ENCODE data around the gene CDK7. TPM values are rescaled to one million over a fixed set of nuclear protein-coding genes. Genes with fewer than 3 reads are reported as not detected.

Gene CDK7
- total RNA-seq, 1 experiment from 2014 or later, result 53.4 TPM

GRCh38 chr5:69225860-69226259 is 8.8 kb upstream of the CDK7 start:
- Histone ChIP-seq H3K79me1 (ENCODE audit: insufficient read depth, low read depth, low read length, poor library complexity, severe bottlenecking) (no peaks in the 10 kb centered on the region), H3K79me2 (ENCODE audit: insufficient read depth, low read length) (no peaks in the 10 kb centered on the region), H2BK5ac (ENCODE audit: insufficient read length, low read length) (no peak overlapping the region), H4K8ac (replicated peaks; ENCODE audit: insufficient read length, low read depth, low read length) (no peak overlapping the region), H3K18ac (ENCODE audit: insufficient read length, low read depth, low read length) (no peak overlapping the region), H2BK20ac (ENCODE audit: low read depth, low read length, poor library complexity, severe bottlenecking) (no peak overlapping the region), H3K14ac (ENCODE audit: insufficient read depth, low read length) (no peak overlapping the region), H3K4me1 (ENCODE audit: insufficient read depth, low read length) (no peaks in the 10 kb centered on the region), H2AFZ (ENCODE audit: low read length) (no peak overlapping the region), H3K23ac (ENCODE audit: insufficient read length, low read depth, low read length) (no peak overlapping the region), H2BK15ac (ENCODE audit: low read depth, low read length) (no peak overlapping the region), H3K23me2 (ENCODE audit: insufficient read length, low read depth, low read length, poor library complexity, severe bottlenecking) (no peaks in the 10 kb centered on the region), H3K27ac (ENCODE audit: insufficient read length, low read depth, low read length) (no peak overlapping the region), H3K56ac (ENCODE audit: insufficient read length, low read depth, low read length) (no peak overlapping the region), H3K4me2 (ENCODE audit: insufficient read depth, insufficient read length, low read length) (no peak overlapping the region), H3K27me3 (ENCODE audit: insufficient read depth, low read length) (no peaks in the 10 kb centered on the region), H3K4ac (ENCODE audit: low read depth, low read length) (no peak overlapping the region), H4K91ac (ENCODE audit: insufficient read length, low read depth, low read length) (no peak overlapping the region), H4K20me1 (ENCODE audit: control insufficient read depth, insufficient read depth, insufficient read length) (no peaks in the 10 kb centered on the region), H3K9ac (ENCODE audit: extremely low read depth, insufficient read length, low read length) (no peak overlapping the region), H2AK5ac (ENCODE audit: insufficient read length, low read length) (no peak overlapping the region), H3T11ph (ENCODE audit: low read length) (no peak overlapping the region), H4K5ac (ENCODE audit: insufficient read length, low read depth, low read length) (no peak overlapping the region), H2BK120ac (ENCODE audit: low read depth, low read length, poor library complexity, severe bottlenecking) (no peak overlapping the region), H3K9me3 (ENCODE audit: control insufficient read depth, low read depth, low read length) (no peaks in the 10 kb centered on the region), H2BK12ac (ENCODE audit: insufficient read length, low read depth, low read length) (no peak overlapping the region)
- no peak for DNase-seq
- no peaks in the 10 kb centered on the region for H3K27me3 Mint-ChIP-seq (ENCODE audit: low read depth)
- peaks cover 14 to 36% (median 23%) of the 10 kb centered on the region in 3 experiments for H3K36me3 Mint-ChIP-seq (ENCODE audit: insufficient read depth in 1 of 3, low read depth in 3 of 3)
- WGBS (ENCODE audit: extremely low coverage, insufficient read length, low lambda C conversion rate), result no CpG with 5 or more reads among the region's 4 CpGs
- no peak overlapping the region for H3K4me3 Mint-ChIP-seq
- no peaks in the 10 kb centered on the region for H3K4me1 Mint-ChIP-seq
- TF ChIP-seq CTCF (conservative IDR thresholded peaks at IDR 0.05), result no peak
- H3K9me3 Mint-ChIP-seq, result no peaks in the 10 kb centered on the region
- H3K27ac Mint-ChIP-seq, result no peak overlapping the region
